ENCODE measurements around the gene TRIM28. TPM values are rescaled to one million over a fixed set of nuclear protein-coding genes. Genes with fewer than 3 reads are reported as not detected.

The TRIM28 gene
- total RNA-seq, 1 donor from 2014 or later, result 228 TPM

DNA sequence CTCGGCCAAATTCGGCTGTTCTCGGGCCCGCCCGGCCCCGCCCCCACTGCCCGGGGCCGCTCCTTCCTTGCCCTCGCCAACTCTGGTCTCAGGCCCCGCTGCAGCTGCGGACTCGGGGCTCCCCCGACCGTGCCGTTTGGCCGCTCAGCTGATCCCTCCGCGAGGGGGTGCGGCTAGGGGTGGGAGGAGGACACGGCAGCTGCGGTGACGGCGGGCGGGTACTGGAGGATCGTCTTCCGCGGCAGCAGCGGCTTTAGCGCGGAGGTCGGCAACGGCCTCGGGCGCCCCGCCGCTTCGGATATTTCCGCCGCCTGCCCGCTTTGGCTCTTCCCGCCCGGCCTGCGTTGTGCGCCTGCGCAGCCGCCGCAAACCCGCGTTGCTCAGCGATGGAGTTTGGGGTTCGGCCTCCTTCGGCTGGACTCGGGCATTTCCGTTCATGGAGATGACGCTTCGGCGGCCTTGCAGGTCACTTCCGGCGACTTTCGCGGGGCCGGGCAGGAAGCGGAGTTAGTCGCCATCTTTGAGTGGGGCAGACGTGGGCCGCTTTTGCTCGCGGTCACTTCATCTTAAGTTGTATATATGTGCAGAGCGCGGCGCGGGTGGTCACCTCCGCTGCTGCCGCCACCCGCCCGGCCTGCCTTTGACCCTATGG lies 14.9 kb downstream of the TRIM28 start:
- no peaks in the 10 kb centered on the region for H3K9me3 Mint-ChIP-seq (ENCODE audit: low read depth)
- peaks cover 49% of the 10 kb centered on the region for H3K4me1 Mint-ChIP-seq (ENCODE audit: low read depth)

DNA sequence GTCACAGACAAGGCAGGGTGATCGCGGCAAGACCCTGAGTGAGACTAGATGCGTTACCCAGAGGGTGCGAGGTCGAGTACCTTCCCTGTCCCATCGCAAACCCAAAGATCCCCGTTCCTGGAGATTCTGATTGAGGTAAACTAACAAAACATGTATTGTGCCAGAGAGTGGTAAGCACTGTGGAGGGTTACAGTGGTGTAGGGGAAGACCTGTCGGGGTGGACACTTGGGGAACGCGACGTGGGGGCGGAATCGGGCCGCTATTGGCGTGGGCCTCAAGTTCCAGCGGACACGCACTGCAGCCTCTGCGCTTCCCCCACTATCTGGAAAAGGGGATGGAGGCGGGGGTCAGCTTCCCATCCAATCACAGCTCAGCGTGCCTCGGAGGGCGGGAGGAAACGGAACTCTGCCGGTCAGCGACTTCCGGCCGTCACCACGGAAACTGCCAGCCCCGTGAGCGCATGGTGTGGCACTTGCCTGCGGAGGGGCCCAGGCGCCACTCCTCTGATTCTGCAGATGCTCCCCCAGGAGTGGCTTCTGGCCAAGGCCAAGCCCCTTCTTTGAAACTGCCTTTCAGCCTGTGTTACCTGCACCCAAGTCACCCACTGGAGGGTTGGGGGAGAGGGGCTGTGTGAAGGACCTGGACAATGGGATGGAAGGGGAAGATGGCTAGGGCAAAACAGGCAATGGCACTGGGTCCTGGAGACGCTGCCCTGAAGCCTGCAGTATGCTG lies 15.6 kb downstream of the TRIM28 start:
- H3K9me3 Mint-ChIP-seq (ENCODE audit: low read depth), result no peaks in the 10 kb centered on the region
- peak overlapping the region; percentile 98 for H3K27ac Mint-ChIP-seq (ENCODE audit: unreplicated experiment)

More for the DNA sequence above, 14.9 kb downstream of the TRIM28 start:
- no peaks in the 10 kb centered on the region for H3K27me3 Mint-ChIP-seq (ENCODE audit: low read depth)
- peak overlapping the region; percentile 98 for H3K27ac Mint-ChIP-seq (ENCODE audit: unreplicated experiment)
- H3K4me3 Mint-ChIP-seq (ENCODE audit: unreplicated experiment), result peak overlapping the region; percentile 96
- H3K36me3 Mint-ChIP-seq (ENCODE audit: low read depth), result peaks cover 14% of the 10 kb centered on the region
- TF ChIP-seq, protein P1, sequence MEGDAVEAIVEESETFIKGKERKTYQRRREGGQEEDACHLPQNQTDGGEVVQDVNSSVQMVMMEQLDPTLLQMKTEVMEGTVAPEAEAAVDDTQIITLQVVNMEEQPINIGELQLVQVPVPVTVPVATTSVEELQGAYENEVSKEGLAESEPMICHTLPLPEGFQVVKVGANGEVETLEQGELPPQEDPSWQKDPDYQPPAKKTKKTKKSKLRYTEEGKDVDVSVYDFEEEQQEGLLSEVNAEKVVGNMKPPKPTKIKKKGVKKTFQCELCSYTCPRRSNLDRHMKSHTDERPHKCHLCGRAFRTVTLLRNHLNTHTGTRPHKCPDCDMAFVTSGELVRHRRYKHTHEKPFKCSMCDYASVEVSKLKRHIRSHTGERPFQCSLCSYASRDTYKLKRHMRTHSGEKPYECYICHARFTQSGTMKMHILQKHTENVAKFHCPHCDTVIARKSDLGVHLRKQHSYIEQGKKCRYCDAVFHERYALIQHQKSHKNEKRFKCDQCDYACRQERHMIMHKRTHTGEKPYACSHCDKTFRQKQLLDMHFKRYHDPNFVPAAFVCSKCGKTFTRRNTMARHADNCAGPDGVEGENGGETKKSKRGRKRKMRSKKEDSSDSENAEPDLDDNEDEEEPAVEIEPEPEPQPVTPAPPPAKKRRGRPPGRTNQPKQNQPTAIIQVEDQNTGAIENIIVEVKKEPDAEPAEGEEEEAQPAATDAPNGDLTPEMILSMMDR (IDR thresholded peaks at IDR 0.05), result no peak
- peak; percentile 99 for DNase-seq (ENCODE audit: low spot score)

DNA sequence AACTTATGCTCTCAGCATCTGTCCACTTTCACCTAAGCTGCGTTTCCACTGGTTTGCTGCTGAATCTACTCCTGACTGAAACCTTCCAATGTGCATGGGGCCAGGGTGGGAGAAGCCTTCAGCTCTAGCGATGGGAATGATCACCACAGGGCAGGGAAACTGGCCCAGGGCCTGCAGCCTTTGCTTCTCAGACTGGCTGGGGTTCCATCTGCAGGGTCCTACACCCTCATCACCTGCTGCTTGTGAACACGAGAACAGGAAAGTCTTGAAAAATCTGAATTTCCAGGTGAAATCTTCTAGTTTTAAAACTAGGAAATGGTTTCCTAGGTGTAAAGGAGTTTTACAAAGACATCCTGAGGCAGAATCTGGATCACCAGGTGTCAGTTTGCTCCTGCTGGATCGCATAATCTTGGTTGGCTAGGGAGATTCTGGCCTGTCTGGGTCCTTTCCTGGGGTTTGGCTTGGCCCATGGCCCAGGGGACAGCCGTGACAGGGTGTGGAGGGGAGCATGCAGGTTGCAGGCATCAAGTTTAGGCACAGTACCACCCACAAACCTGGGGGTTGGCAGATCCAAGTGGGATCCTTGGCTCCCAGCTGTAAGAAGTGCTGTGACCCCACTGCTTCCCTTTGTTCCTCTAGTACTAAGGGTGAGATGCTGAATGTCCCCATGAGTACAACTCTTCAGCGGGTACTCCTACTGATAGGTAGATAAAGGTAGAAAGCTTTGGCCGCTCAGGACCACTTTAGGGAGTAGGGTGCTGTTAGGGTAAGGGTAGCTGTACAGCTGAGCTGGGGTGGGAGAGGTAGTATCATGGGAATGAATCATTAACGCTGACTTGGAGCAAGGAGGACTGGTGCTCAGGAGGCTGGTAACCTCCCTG lies 16.4 kb downstream of the TRIM28 start:
- H3K4me1 Mint-ChIP-seq (ENCODE audit: low read depth), result peaks cover 35% of the 10 kb centered on the region
- DNase-seq (ENCODE audit: low spot score), result no peak
- no peaks in the 10 kb centered on the region for H3K27me3 Mint-ChIP-seq (ENCODE audit: low read depth)
- H3K36me3 Mint-ChIP-seq (ENCODE audit: low read depth), result peaks cover 12% of the 10 kb centered on the region
- peak overlapping the region; percentile 96 for H3K4me3 Mint-ChIP-seq (ENCODE audit: unreplicated experiment)
- H3K27ac Mint-ChIP-seq (ENCODE audit: unreplicated experiment), result peak overlapping the region; percentile 98
- no peaks in the 10 kb centered on the region for H3K9me3 Mint-ChIP-seq (ENCODE audit: low read depth)
- TF ChIP-seq, protein P1 (IDR thresholded peaks at IDR 0.05), result no peak

More for the DNA sequence above, 15.6 kb downstream of the TRIM28 start:
- H3K27me3 Mint-ChIP-seq (ENCODE audit: low read depth), result no peaks in the 10 kb centered on the region
- H3K4me3 Mint-ChIP-seq (ENCODE audit: unreplicated experiment), result peak overlapping the region; percentile 96
- TF ChIP-seq, protein P1 (IDR thresholded peaks at IDR 0.05), result no peak
- H3K36me3 Mint-ChIP-seq (ENCODE audit: low read depth), result peaks cover 13% of the 10 kb centered on the region
- DNase-seq (ENCODE audit: low spot score), result peak; percentile 97
- peaks cover 42% of the 10 kb centered on the region for H3K4me1 Mint-ChIP-seq (ENCODE audit: low read depth)

DNA sequence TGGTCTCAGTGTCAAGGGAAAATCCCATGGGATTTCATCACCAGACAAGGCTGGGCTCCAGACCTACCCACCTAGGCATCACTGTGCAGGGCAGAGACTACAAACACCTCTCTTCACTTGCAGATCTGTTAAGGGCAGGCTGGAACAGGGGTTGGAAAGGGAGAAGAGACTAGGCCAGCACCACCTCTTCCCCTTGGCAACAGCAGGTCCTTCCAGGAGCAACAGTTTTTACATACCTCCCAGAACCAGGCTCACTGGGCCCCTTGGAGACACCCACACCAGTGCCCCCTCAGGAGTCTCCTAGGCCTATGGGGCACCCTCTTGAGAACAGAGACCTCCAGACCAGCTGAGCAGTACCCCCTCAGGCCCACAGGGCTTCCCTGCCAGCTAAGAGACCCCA lies 17.1 kb downstream of the TRIM28 start:
- TF ChIP-seq, protein P1 (IDR thresholded peaks at IDR 0.05), result no peak
- Mint-ChIP-seq H3K4me1 (ENCODE audit: low read depth) (peaks cover 32% of the 10 kb centered on the region), H3K27ac (ENCODE audit: unreplicated experiment) (peak overlapping the region; percentile 41), H3K9me3 (ENCODE audit: low read depth) (no peaks in the 10 kb centered on the region), H3K36me3 (ENCODE audit: low read depth) (peaks cover 9% of the 10 kb centered on the region), H3K4me3 (ENCODE audit: unreplicated experiment) (peak overlapping the region; percentile 96), H3K27me3 (ENCODE audit: low read depth) (no peaks in the 10 kb centered on the region)
- DNase-seq (ENCODE audit: low spot score), result no peak
